Mononuclear cell (primary cell): ENCODE data around the gene TMPRSS12. TPM values are rescaled to one million over a fixed set of nuclear protein-coding genes. Genes with fewer than 3 reads are reported as not detected.
"Not testable (repeated sequence)": the region's sequence is repeated elsewhere in the genome, so short reads cannot be mapped to it uniquely, and the experiment has no call there.

Source experiments
- H3K27me3 ChIP-seq: 2 replicates; pipeline ENCODE4 v1.6.0; 2011; ENCODE audit warnings: low read length, control low read depth; ENCODE audit not compliant: insufficient read depth
- H3K4me1 ChIP-seq: 2 replicates; pipeline ENCODE4 v1.5.1; 2011; ENCODE audit warnings: mild to moderate bottlenecking, low read length, control low read depth; ENCODE audit not compliant: insufficient read depth
- H3K4me3 ChIP-seq: 2 replicates; pipeline ENCODE4 v1.5.1; 2011; ENCODE audit warnings: mild to moderate bottlenecking, low read length, moderate library complexity
- H3K9me3 ChIP-seq: 2 replicates; pipeline ENCODE4 v1.5.1; 2011; ENCODE audit warnings: low read depth, mild to moderate bottlenecking, control low read depth, low read length
- total RNA-seq: library from RNA; depleted of rRNA; stranded (reverse); fragments of >200 nt; gene quantifications from one replicate; pipeline ENCODE4 v1.2.3, GENCODE V29; 2012

TMPRSS12 gene
- total RNA-seq, 1 donor = not detected

- not testable (repeated sequence) for H3K27me3 ChIP-seq, H3K9me3 ChIP-seq
These were observed 65.8 kb downstream of the TMPRSS12 start for GRCh38 chr12:50908479-50908878.

GRCh38 chr12:50912361-50912760 lies 69.6 kb downstream of the TMPRSS12 start:
- not testable (repeated sequence) for H3K27me3 ChIP-seq, H3K4me1 ChIP-seq, H3K4me3 ChIP-seq, H3K9me3 ChIP-seq

More at GRCh38 chr12:50908479-50908878, 65.8 kb downstream of the TMPRSS12 start:
- not testable (repeated sequence) for H3K4me1 ChIP-seq, H3K4me3 ChIP-seq

- Histone ChIP-seq H3K27me3 (no peaks in the 10 kb centered on the region), H3K9me3 (peaks cover 7% of the 10 kb centered on the region)
These were observed 70.5 kb downstream of the TMPRSS12 start for GRCh38 chr12:50913224-50913623.

GRCh38 chr12:50914872-50915484 lies 72.3 kb downstream of the TMPRSS12 start:
- Histone ChIP-seq H3K4me1 (no peaks in the 10 kb centered on the region), H3K27me3 (no peaks in the 10 kb centered on the region), H3K4me3 (no peak overlapping the region), H3K9me3 (peaks cover 7% of the 10 kb centered on the region)

More at GRCh38 chr12:50913224-50913623, 70.5 kb downstream of the TMPRSS12 start:
- Histone ChIP-seq H3K4me3 (no peak overlapping the region), H3K4me1 (no peaks in the 10 kb centered on the region)

- Histone ChIP-seq H3K4me1 (no peaks in the 10 kb centered on the region), H3K9me3 (peaks cover 7% of the 10 kb centered on the region), H3K27me3 (no peaks in the 10 kb centered on the region), H3K4me3 (no peak overlapping the region)
These were observed 73.6 kb downstream of the TMPRSS12 start for GRCh38 chr12:50916292-50916691.

GRCh38 chr12:50918584-50919316 lies 76.0 kb downstream of the TMPRSS12 start:
- peaks cover 16% of the 10 kb centered on the region for H3K4me1 ChIP-seq
- H3K9me3 ChIP-seq = peaks cover 7% of the 10 kb centered on the region
- no peaks in the 10 kb centered on the region for H3K27me3 ChIP-seq
- no peak overlapping the region for H3K4me3 ChIP-seq

- Histone ChIP-seq H3K27me3 (no peaks in the 10 kb centered on the region), H3K4me3 (no peak overlapping the region), H3K9me3 (no peaks in the 10 kb centered on the region), H3K4me1 (peaks cover 30% of the 10 kb centered on the region)
These were observed 80.1 kb downstream of the TMPRSS12 start for GRCh38 chr12:50922820-50923219.

- Histone ChIP-seq H3K9me3 (no peaks in the 10 kb centered on the region), H3K4me3 (peak overlapping the region; percentile 50), H3K4me1 (peaks cover 38% of the 10 kb centered on the region), H3K27me3 (no peaks in the 10 kb centered on the region)
These were observed 80.8 kb downstream of the TMPRSS12 start for GRCh38 chr12:50923361-50924130.

- H3K9me3 ChIP-seq = no peaks in the 10 kb centered on the region
- H3K4me3 ChIP-seq = peak overlapping the region; percentile 50
- no peaks in the 10 kb centered on the region for H3K27me3 ChIP-seq
- H3K4me1 ChIP-seq = peaks cover 43% of the 10 kb centered on the region
These were observed 81.4 kb downstream of the TMPRSS12 start for GRCh38 chr12:50924131-50924438.

- Histone ChIP-seq H3K9me3 (no peaks in the 10 kb centered on the region), H3K27me3 (no peaks in the 10 kb centered on the region), H3K4me1 (peaks cover 45% of the 10 kb centered on the region), H3K4me3 (peak overlapping the region; percentile 50)
These were observed 82.0 kb downstream of the TMPRSS12 start for GRCh38 chr12:50924439-50925341.

GRCh38 chr12:50925342-50925651 lies 82.6 kb downstream of the TMPRSS12 start:
- Histone ChIP-seq H3K27me3 (no peaks in the 10 kb centered on the region), H3K4me3 (peak overlapping the region; percentile 50), H3K4me1 (peaks cover 45% of the 10 kb centered on the region), H3K9me3 (no peaks in the 10 kb centered on the region)

- no peaks in the 10 kb centered on the region for H3K9me3 ChIP-seq
- H3K4me3 ChIP-seq = peak overlapping the region; percentile 50
- H3K27me3 ChIP-seq = no peaks in the 10 kb centered on the region
- H3K4me1 ChIP-seq = peaks cover 45% of the 10 kb centered on the region
These were observed 83.2 kb downstream of the TMPRSS12 start for GRCh38 chr12:50925920-50926319.

GRCh38 chr12:50926415-50926814 lies 83.7 kb downstream of the TMPRSS12 start:
- Histone ChIP-seq H3K4me3 (peak overlapping the region; percentile 50), H3K4me1 (peaks cover 45% of the 10 kb centered on the region), H3K9me3 (no peaks in the 10 kb centered on the region), H3K27me3 (no peaks in the 10 kb centered on the region)

GRCh38 chr12:50926932-50927331 lies 84.2 kb downstream of the TMPRSS12 start:
- not testable (repeated sequence) for H3K27me3 ChIP-seq, H3K9me3 ChIP-seq
- peak overlapping the region; percentile 50 for H3K4me3 ChIP-seq
- H3K4me1 ChIP-seq = peaks cover 49% of the 10 kb centered on the region

GRCh38 chr12:50927356-50927755 lies 84.6 kb downstream of the TMPRSS12 start:
- H3K9me3 ChIP-seq = no peaks in the 10 kb centered on the region
- H3K27me3 ChIP-seq = no peaks in the 10 kb centered on the region
- peak overlapping the region; percentile 50 for H3K4me3 ChIP-seq
- H3K4me1 ChIP-seq = peaks cover 45% of the 10 kb centered on the region
